Measurements from ENCODE around the gene KRT81. TPM values are rescaled to one million over a fixed set of nuclear protein-coding genes. Genes with fewer than 3 reads are reported as not detected.

Gene KRT81
- total and polyA plus RNA-seq, 2 of the 4 experiments (the other 2 are of a cell fraction): under 0.01 to 0.05 TPM

DNA sequence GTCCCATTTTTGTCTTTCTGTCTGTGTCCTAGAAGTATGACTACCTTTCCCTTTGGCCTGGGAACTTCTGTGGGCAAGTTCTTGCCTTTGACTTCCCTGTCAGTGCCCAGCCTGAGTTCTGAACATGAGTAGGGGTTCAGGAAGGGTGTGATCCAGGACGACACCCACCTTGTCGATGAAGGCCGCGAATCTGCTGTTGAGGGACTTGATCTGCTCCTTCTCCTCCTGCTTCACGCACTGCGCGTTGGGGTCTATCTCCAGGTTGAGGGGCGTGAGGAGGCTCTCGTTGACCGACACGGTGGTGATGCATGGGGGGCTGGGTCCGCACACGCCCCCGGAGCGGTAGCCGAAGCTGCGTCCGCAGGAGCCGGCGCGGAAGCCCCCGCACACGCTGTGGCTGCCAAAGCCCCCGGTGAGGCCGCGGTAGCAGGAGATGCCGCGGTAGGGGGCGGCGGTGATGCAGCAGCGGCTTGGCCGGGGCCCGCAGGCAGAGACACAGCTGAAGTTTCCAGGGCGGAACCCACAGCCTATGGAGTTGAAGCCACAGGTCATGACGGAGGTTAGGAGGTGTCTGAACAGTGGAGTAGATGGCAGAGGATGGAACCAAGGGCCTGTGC is 29.6 kb upstream of the KRT81 start, which contains the start of gene KRT83:
TSS of gene KRT83 (minus strand) at position 615 of the 617 bp plus-strand sequence. CDS start at position 552, 63 bp downstream.
- Histone ChIP-seq H3K56ac (ENCODE audit: extremely low read depth, insufficient read depth, low read length) (no peak within 1 kb of the TSS), H4K91ac (ENCODE audit: insufficient read depth, low read depth, low read length) (no peak within 1 kb of the TSS), H2AFZ (replicated peaks; ENCODE audit: low read length, poor library complexity) (no peak within 1 kb of the TSS), H2BK20ac (ENCODE audit: low read depth, low read length) (no peak within 1 kb of the TSS), H3K23ac (ENCODE audit: low read depth, low read length) (no peak within 1 kb of the TSS), H3K14ac (replicated peaks; ENCODE audit: low read depth, low read length) (no peak within 1 kb of the TSS), H3K36me3 (ENCODE audit: control insufficient read depth, insufficient read depth, low read length) (no peaks in the 10 kb centered on the region), H3K27ac (ENCODE audit: insufficient read depth, low read length) (no peak within 1 kb of the TSS), H3K4ac (ENCODE audit: low read depth, low read length) (no peak within 1 kb of the TSS), H3K4me1 (ENCODE audit: control insufficient read depth, insufficient read depth, low read length) (no peaks in the 10 kb centered on the region), H2BK15ac (ENCODE audit: low read depth, low read length) (no peak within 1 kb of the TSS), H3K9me1 (ENCODE audit: insufficient read depth, low read length) (no peaks in the 10 kb centered on the region), H2AK5ac (ENCODE audit: low read depth, low read length) (no peak within 1 kb of the TSS), H3K9ac (ENCODE audit: low read depth, low read length) (no peak within 1 kb of the TSS), H2AK9ac (replicated peaks; ENCODE audit: low read depth, low read length, poor library complexity) (no peak within 1 kb of the TSS), H2BK5ac (ENCODE audit: low read depth, low read length, poor library complexity, severe bottlenecking) (no peak within 1 kb of the TSS), H4K5ac (ENCODE audit: low read depth, low read length) (no peak within 1 kb of the TSS), H2BK120ac (ENCODE audit: low read depth, low read length) (no peak within 1 kb of the TSS), H3K4me2 (ENCODE audit: low read depth, low read length) (no peak within 1 kb of the TSS), H4K20me1 (ENCODE audit: insufficient read depth, low read length) (no peaks in the 10 kb centered on the region), H3K27me3 (ENCODE audit: control insufficient read depth, insufficient read depth, low read length) (peaks cover 76% of the 10 kb centered on the region), H3K9me3 (ENCODE audit: control insufficient read depth, insufficient read depth, low read length) (no peaks in the 10 kb centered on the region), H3K79me1 (ENCODE audit: low read depth in 1 of 2, low read length in 2 of 2) (no peaks in the 10 kb centered on the region), H3K18ac (ENCODE audit: low read depth, low read length) (no peak within 1 kb of the TSS), H4K8ac (ENCODE audit: low read depth in 2 of 2, low read length in 2 of 2) (no peak within 1 kb of the TSS), H3K4me3 (ENCODE audit: insufficient read depth, low read depth, low read length) (no peak within 1 kb of the TSS)
- TF ChIP-seq MXI1 (IDR thresholded peaks at IDR 0.05; ENCODE audit: borderline replicate concordance, low read depth, low read length) (no peak), RFX5 (IDR thresholded peaks at IDR 0.05; ENCODE audit: low read depth, low read length) (no peak), CHD1 (IDR thresholded peaks at IDR 0.05; ENCODE audit: low read depth, low read length) (no peak), NFE2L2 (IDR thresholded peaks at IDR 0.05; ENCODE audit: low read depth, low read length) (no peak), BHLHE40 (IDR thresholded peaks at IDR 0.05; ENCODE audit: low read depth, low read length) (no peak), MAFK (IDR thresholded peaks at IDR 0.05; ENCODE audit: low read depth, low read length) (no peak), POLR2A (IDR thresholded peaks at IDR 0.05; ENCODE audit: low read depth, low read length) (no peak), CEBPB (IDR thresholded peaks at IDR 0.05; ENCODE audit: low read depth, low read length) (no peak), MAZ (IDR thresholded peaks at IDR 0.05; ENCODE audit: borderline replicate concordance, low read depth, low read length) (no peak), RCOR1 (IDR thresholded peaks at IDR 0.05; ENCODE audit: insufficient replicate concordance, low read length) (no peak), RAD21 (IDR thresholded peaks at IDR 0.05; ENCODE audit: low read length) (no peak), SMC3 (IDR thresholded peaks at IDR 0.05; ENCODE audit: low read depth, low read length) (no peak), CTCF (conservative IDR thresholded peaks at IDR 0.05; ENCODE audit: low read depth, low read length) (no peak), ELK1 (IDR thresholded peaks at IDR 0.05; ENCODE audit: borderline replicate concordance, low read depth, low read length) (no peak), FOS (IDR thresholded peaks at IDR 0.05; ENCODE audit: low read depth, low read length) (no peak)
- TF ChIP-seq, protein P1, sequence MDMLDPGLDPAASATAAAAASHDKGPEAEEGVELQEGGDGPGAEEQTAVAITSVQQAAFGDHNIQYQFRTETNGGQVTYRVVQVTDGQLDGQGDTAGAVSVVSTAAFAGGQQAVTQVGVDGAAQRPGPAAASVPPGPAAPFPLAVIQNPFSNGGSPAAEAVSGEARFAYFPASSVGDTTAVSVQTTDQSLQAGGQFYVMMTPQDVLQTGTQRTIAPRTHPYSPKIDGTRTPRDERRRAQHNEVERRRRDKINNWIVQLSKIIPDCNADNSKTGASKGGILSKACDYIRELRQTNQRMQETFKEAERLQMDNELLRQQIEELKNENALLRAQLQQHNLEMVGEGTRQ (IDR thresholded peaks at IDR 0.05; ENCODE audit: low read depth, low read length): no peak
- in situ Hi-C loops (cut with MboI; ENCODE audit: low sequenced_read_pairs): no loop called here
- ATAC-seq (ENCODE audit: low read depth) (no peak), DNase-seq (no peak)
- 53% methylated on average over 3 of the region's 35 CpGs; no CpG with 5 or more reads in 1 of the 2 experiments for WGBS, 2 experiments (ENCODE audit: extremely low coverage in 2 of 2, insufficient read length in 1 of 2)
- BruUV-seq (replicated peaks): no TSS peak
- ChIA-PET CTCF (no interaction called here), POLR2A (ENCODE audit: unreplicated experiment) (no interaction called here)
- dilution Hi-C loops (cut with HindIII; ENCODE audit: low sequenced_read_pairs, unreplicated experiment): no loop called here
- intact Hi-C loops (cut with micrococcal nuclease): no loop called here

Data from IMR-90 (cell line).